Measurements from ENCODE around the gene ZC3H7A.

DNA sequence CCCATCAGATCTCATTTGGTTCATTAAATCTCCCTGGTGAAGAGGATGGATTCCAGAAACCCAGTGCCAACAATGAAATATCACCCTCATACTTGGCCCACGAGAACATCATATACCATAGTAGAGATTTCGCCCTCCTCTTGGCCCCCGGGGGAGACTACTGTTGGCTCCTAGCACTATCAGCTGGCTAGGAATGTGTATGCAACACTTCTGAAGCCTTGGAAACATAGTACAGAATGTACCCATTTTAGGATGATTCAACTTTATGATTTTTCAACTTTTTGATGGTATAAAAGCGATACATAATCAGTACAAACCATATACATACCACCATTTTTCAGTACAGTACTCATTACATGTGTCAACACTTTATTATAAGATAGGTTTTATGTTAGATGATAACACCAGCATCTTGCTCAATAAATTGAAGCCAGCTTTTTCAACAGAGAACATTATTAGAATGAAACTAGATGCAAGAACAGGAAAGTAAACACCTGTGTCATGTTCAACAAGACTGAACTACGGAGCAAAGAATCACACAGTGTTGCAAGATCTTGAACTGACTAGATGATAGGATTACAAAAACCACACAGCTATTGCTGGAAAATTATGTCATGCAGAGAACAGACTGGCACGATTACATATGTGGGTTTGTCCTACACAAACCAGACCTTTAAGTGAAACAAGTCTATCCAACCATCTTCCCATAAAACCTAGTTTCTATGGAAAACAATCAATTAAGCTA, 37.1 kb upstream of the ZC3H7A start:
- TF ChIP-seq ZNF274 (IDR thresholded peaks at IDR 0.05; ENCODE audit: low read depth, low read length) (no peak), SUZ12 (IDR thresholded peaks at IDR 0.05; ENCODE audit: extremely low read depth, insufficient read depth, insufficient read length) (no peak), YY1 (IDR thresholded peaks at IDR 0.05; ENCODE audit: insufficient read depth, insufficient read length) (no peak)

All from NT2/D1 (cell line).